NT2/D1 (cell line): ENCODE measurements around the gene PLXNA2.

Experiments used
- DNase-seq: peaks from one replicate; pipeline ENCODE4 v3.0.0-alpha.2; 2011; ENCODE audit warnings: low read depth, low spot score
- H3K27me3 ChIP-seq: 2 replicates; pipeline ENCODE4 v1.6.0; 2011; ENCODE audit warnings: mild to moderate bottlenecking; ENCODE audit not compliant: insufficient read length, insufficient read depth
- H3K36me3 ChIP-seq: 2 replicates; pipeline ENCODE4 v1.6.1; 2011; ENCODE audit warnings: mild to moderate bottlenecking, low read length, mixed read lengths; ENCODE audit not compliant: insufficient read depth, insufficient read length
- H3K4me1 ChIP-seq: 2 replicates; pipeline ENCODE4 v1.5.1; 2011; ENCODE audit not compliant: insufficient read depth, insufficient read length
- H3K4me3 ChIP-seq: 2 replicates; pipeline ENCODE4 v1.5.1; 2011; ENCODE audit warnings: low read depth; ENCODE audit not compliant: insufficient read length
- H3K9ac ChIP-seq: 2 replicates; pipeline ENCODE4 v1.6.0; 2011; ENCODE audit warnings: low read depth; ENCODE audit not compliant: insufficient read length
- H3K9me3 ChIP-seq: 2 replicates; pipeline ENCODE4 v1.5.1; 2011; ENCODE audit warnings: mild to moderate bottlenecking, low read length; ENCODE audit not compliant: insufficient read depth
- SUZ12 ChIP-seq: IDR thresholded peaks from 2 replicates; pipeline ENCODE4 v1.6.1; 2011; ENCODE audit not compliant: insufficient read length, insufficient read depth; ENCODE audit errors: extremely low read depth
- YY1 ChIP-seq: IDR thresholded peaks from 2 replicates; pipeline ENCODE4 v1.6.1; 2011; ENCODE audit not compliant: insufficient read length, insufficient read depth
- ZNF274 ChIP-seq: IDR thresholded peaks from 2 replicates; pipeline ENCODE4 v1.6.1; 2011; ENCODE audit warnings: mild to moderate bottlenecking, low read depth, low read length

The PLXNA2 gene

GRCh38 chr1:208280681-208281450 is 36.7 kb upstream of the PLXNA2 start:
- H3K36me3 ChIP-seq = no peaks in the 10 kb centered on the region
- H3K4me1 ChIP-seq = peaks cover 3% of the 10 kb centered on the region
- no peak for DNase-seq
- H3K9ac ChIP-seq = no peak overlapping the region
- no peaks in the 10 kb centered on the region for H3K9me3 ChIP-seq
- TF ChIP-seq YY1 (no peak), SUZ12 (no peak), ZNF274 (no peak)
- H3K4me3 ChIP-seq = no peak overlapping the region
- peaks cover 3% of the 10 kb centered on the region for H3K27me3 ChIP-seq

DNA sequence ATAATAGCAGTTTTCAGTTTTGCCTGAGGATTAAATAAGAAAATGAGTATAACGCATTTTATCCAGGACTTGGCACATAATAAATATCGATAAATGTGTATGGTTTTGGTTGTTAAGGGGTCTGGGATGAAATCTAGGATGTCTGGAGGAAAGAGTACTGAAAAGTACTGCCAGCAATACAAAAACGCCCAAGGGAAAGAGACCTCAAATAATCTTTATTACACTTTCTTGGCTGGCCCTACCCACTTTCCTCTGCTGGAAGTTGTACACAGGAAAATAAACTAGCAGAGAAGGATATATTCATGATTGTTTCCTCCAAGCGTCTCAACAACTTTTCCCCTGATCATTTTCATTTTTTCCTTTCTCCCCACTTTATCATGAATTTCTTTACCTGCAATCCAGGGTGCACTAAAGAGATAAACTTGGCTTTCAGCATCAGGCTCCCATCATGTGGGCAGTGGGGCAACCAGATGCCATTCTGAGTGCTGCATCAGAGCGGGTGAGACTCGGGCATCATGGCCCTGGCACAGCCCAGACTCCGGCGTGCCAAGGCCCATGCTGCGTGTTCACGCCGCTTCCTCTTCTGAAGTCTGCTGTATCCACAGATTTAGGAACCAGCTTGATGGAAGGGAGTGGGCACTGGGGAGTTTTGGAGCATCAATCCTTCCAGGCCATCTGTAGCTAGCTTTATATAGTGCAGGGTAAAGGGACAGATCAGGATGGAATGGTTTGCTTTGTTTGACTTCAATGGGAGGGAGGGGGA is 35.8 kb upstream of the PLXNA2 start:
- no peaks in the 10 kb centered on the region for H3K36me3 ChIP-seq
- peaks cover 3% of the 10 kb centered on the region for H3K27me3 ChIP-seq
- peaks cover 3% of the 10 kb centered on the region for H3K4me1 ChIP-seq
- no peak for DNase-seq
- no peak overlapping the region for H3K9ac ChIP-seq
- H3K4me3 ChIP-seq = no peak overlapping the region
- TF ChIP-seq SUZ12 (no peak), ZNF274 (no peak), YY1 (no peak)
- H3K9me3 ChIP-seq = no peaks in the 10 kb centered on the region

DNA sequence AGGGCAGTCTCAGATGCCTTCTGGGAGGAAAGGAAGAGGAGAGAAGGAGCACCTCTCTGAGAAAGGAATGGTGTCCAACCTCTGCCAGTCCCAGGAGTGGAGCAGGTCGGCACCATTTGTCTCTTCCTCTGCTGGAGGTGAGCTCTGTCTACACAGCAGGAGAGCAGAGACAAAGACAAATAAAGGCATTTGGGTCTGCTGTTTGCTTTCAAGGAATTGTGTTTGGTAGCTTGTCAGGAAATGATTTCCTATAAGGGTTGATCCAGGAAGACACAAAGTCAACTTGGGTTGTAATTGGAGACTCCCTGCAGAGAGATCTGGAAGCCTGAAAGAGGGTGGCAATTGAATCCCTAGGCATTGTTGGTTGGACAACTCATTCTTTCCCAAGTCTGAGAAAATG is 34.5 kb upstream of the PLXNA2 start:
- Histone ChIP-seq H3K4me1 (peaks cover 3% of the 10 kb centered on the region), H3K9me3 (no peaks in the 10 kb centered on the region), H3K27me3 (peaks cover 3% of the 10 kb centered on the region), H3K36me3 (no peaks in the 10 kb centered on the region), H3K4me3 (no peak overlapping the region), H3K9ac (no peak overlapping the region)
- no peak for DNase-seq
- TF ChIP-seq YY1 (no peak), SUZ12 (no peak), ZNF274 (no peak)

DNA sequence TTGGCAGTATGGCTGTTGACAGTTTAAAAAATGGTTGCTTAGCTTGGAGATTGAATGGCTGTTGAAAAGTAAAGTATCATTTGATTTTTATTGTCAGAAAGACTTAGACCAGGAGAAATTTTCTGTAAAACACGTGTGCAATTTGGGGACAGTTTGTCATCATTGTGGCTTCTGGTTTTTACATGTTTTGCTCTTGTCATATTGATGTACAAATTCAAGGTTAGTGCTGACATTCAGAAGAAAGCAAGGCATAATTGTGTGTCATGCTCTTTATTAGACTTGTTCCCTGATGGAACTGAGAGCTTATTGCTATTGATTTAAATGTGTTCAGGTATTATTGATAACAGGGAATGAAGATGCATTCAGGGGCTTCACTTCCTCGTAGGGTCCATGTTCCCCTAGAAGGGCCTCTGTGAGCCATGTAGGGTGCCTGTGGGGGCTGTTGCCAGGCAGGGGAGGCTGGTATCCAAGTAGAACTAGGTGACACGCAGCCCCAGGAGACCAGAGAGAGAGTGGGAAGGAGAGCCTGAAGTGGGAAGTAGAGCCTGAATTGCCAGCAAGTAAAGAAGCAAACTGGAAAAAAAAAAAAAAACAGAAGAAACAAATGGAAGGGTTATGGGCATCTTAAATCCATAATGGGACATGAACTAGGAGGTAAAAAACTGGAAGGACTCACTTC is 32.7 kb upstream of the PLXNA2 start:
- Histone ChIP-seq H3K9ac (no peak overlapping the region), H3K9me3 (no peaks in the 10 kb centered on the region), H3K36me3 (no peaks in the 10 kb centered on the region), H3K4me3 (no peak overlapping the region), H3K27me3 (peaks cover 3% of the 10 kb centered on the region), H3K4me1 (peaks cover 3% of the 10 kb centered on the region)
- no peak for TF ChIP-seq YY1
- TF ChIP-seq ZNF274 = no peak
- TF ChIP-seq SUZ12 = no peak
- no peak for DNase-seq

- Histone ChIP-seq H3K4me1 (peaks cover 3% of the 10 kb centered on the region), H3K9ac (no peak overlapping the region), H3K27me3 (peaks cover under 1% of the 10 kb centered on the region), H3K36me3 (no peaks in the 10 kb centered on the region), H3K9me3 (no peaks in the 10 kb centered on the region), H3K4me3 (no peak overlapping the region)
- DNase-seq = no peak
- no peak for TF ChIP-seq YY1
- TF ChIP-seq ZNF274 = no peak
- no peak for TF ChIP-seq SUZ12
Observed at GRCh38 chr1:208275083-208275482, 30.9 kb upstream of the PLXNA2 start.

GRCh38 chr1:208273386-208274017 is 29.3 kb upstream of the PLXNA2 start:
- Histone ChIP-seq H3K36me3 (no peaks in the 10 kb centered on the region), H3K27me3 (peaks cover 4% of the 10 kb centered on the region), H3K4me1 (peaks cover 3% of the 10 kb centered on the region), H3K4me3 (no peak overlapping the region), H3K9ac (no peak overlapping the region), H3K9me3 (no peaks in the 10 kb centered on the region)
- no peak for TF ChIP-seq YY1
- no peak for TF ChIP-seq SUZ12
- no peak for TF ChIP-seq ZNF274
- DNase-seq = no peak
